IMR-90 (cell line): ENCODE measurements around the gene SDK1.

Experiments
- CHD1 ChIP-seq: IDR thresholded peaks from 2 replicates; pipeline ENCODE4 v1.6.1; 2012; ENCODE audit warnings: low read depth, low read length, improper control_type of control experiment
- FOS ChIP-seq: fragments of 150-350 bp; IDR thresholded peaks from 2 replicates; pipeline ENCODE4 v1.6.1; 2016; ENCODE audit warnings: low read depth, low read length
- POLR2A ChIP-seq: IDR thresholded peaks from 2 replicates; pipeline ENCODE4 v1.6.1; 2012; ENCODE audit warnings: mild to moderate bottlenecking, low read depth, low read length
- TF ChIP-seq, protein P1 (sequence below): conservative IDR thresholded peaks from 2 replicates; pipeline ENCODE4 v1.5.1; 2012; ENCODE audit warnings: mild to moderate bottlenecking, low read depth, low read length, improper control_type of control experiment

DNA sequence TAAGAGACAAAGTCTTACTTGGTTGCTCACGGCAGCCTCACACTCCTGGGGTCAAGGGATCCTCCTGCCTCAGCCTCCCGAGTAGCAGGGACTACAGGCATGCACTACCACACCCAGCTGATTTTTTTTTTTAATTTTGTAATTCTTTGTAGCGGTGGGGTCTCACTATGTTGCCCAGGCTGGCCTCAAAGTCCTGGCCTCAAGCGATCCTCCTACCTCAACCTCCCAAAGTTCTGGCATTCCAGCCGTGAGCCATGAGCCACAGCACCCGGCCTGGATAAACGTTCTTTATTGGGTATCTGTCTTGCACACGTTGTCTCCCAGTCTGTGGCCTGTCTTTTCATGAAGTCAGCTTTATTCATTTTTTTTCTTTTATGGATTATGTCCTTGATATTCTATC is 744.9 kb downstream of the SDK1 start:
- TF ChIP-seq POLR2A (no peak), CHD1 (no peak), FOS (no peak)
- TF ChIP-seq, protein P1, sequence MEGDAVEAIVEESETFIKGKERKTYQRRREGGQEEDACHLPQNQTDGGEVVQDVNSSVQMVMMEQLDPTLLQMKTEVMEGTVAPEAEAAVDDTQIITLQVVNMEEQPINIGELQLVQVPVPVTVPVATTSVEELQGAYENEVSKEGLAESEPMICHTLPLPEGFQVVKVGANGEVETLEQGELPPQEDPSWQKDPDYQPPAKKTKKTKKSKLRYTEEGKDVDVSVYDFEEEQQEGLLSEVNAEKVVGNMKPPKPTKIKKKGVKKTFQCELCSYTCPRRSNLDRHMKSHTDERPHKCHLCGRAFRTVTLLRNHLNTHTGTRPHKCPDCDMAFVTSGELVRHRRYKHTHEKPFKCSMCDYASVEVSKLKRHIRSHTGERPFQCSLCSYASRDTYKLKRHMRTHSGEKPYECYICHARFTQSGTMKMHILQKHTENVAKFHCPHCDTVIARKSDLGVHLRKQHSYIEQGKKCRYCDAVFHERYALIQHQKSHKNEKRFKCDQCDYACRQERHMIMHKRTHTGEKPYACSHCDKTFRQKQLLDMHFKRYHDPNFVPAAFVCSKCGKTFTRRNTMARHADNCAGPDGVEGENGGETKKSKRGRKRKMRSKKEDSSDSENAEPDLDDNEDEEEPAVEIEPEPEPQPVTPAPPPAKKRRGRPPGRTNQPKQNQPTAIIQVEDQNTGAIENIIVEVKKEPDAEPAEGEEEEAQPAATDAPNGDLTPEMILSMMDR: no peak
